ENCODE data around the gene DRAXIN.

DRAXIN gene

GRCh38 chr1:11691302-11691914 lies at the start of gene DRAXIN:
TSS of gene DRAXIN (plus strand) at chr1:11691710. CDS start at chr1:11706259, 14,549 bp downstream.
- no peak for DNase-seq

- no peak for DNase-seq
Observed at GRCh38 chr1:11641776-11642305, 49.7 kb upstream of the DRAXIN start.

- peak; percentile 83 for DNase-seq
Observed at GRCh38 chr1:11642418-11643017, 49.0 kb upstream of the DRAXIN start.

DNA sequence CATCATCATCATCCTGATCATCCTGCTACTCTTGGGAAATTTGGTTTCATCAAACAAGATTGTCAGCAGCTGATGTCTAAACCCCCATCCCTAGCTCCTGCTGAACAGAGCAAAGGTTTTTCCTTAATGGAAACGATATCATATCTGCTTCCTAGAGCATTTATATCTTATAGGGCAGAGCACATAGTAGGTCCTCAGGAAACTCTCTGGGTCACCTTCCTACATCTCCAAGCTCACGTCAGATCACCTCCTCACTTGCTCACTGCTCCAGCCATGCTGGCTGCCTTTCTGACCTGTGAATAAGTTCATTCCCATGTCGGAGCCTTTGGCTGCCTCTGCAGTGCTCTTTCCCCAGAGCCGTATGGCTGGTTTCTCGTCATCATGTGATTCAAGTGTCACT lies 47.7 kb upstream of the DRAXIN start:
- DNase-seq: no peak

GRCh38 chr1:11645270-11645669 lies 46.2 kb upstream of the DRAXIN start:
- no peak for DNase-seq

DNA sequence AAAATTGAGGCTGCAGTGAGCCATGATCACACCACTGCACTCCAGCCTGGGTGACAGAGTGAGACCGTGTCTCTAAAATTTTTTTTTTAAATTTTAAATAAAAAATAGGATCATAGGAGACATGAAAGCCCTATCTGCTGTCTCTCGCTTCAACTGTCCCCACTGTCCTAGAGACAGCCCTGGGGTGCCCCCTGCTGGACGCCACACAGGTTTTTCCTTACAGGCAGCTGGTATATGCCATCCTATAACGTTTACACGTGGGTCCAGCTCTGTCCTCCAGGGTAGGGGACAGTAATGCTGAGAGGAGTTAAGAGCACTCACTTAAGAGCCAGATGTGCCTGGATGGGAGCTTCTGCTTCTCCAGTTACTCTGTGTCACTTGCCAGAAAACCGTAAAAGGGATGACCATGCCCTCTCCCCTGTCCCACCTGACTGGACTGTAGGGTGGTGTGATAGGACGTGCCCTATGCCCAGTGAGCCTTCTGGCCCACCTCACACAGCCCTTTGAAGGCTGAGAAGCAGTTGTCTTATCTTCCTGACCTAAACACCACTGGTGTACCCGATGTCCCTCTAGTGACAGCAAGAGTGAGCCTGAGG lies 45.7 kb upstream of the DRAXIN start:
- peak; percentile 92 for DNase-seq

- DNase-seq: no peak
Observed at GRCh38 chr1:11646317-11646716, 45.2 kb upstream of the DRAXIN start.

- no peak for DNase-seq
Observed at GRCh38 chr1:11647333-11647732, 44.2 kb upstream of the DRAXIN start.

DNA sequence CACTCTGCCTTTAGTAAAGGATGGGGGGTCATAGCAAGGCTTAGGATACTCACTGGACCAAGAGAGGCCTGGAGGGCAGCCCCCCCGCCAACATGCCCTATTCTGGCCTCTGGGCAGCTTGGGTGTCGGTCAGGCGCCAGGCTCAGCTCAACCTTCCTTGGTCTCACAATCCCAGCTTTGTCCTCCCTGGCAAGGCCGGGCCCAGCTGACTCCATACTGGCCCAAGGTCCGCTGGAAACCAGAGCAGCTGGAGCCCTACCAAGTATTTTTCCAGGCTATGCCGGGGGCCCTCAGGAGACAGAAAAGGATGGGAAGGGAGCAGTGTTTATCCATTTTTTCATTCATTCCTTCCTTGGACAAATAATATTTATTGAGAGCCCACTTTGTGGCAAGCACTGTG lies 43.5 kb upstream of the DRAXIN start:
- no peak for DNase-seq

- peak; percentile 72 for DNase-seq
Observed at GRCh38 chr1:11648732-11649158, 42.8 kb upstream of the DRAXIN start.

GRCh38 chr1:11649237-11649623 lies 42.3 kb upstream of the DRAXIN start:
- no peak for DNase-seq

DNA sequence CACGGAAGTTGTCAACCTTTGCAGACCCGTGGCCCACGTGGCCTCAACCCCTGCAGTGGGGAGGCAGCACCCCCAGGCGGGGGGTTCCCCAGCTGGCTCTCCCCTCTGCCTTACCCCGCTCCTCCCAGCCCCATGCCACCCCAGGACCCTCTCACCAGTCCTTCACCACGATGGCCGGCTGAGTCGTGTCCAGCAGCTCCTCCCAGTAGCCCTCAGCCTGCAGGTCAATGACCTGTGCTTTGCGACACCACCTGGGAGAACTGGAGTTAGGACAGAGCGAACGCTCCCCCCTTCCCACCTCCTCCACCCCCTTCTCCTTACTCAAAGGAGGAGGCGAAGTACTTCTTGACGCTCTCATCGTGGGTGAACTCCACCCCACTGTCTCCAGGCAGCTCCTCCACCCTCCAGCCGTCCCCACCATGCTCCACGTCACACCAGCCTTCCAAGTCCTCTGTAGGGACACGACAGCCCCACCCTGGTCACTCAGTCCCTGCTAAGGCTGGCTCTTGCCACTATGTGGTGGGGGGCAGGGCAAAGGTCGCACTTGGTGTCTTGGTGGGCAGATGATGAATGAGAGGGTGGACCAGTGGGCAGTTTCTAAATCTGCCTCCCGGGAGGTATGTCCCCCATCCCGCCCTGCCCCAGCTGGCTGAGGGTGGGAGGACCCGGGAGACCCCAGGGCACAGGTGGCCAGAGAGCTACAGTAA lies 41.7 kb upstream of the DRAXIN start:
- DNase-seq: no peak

DNA sequence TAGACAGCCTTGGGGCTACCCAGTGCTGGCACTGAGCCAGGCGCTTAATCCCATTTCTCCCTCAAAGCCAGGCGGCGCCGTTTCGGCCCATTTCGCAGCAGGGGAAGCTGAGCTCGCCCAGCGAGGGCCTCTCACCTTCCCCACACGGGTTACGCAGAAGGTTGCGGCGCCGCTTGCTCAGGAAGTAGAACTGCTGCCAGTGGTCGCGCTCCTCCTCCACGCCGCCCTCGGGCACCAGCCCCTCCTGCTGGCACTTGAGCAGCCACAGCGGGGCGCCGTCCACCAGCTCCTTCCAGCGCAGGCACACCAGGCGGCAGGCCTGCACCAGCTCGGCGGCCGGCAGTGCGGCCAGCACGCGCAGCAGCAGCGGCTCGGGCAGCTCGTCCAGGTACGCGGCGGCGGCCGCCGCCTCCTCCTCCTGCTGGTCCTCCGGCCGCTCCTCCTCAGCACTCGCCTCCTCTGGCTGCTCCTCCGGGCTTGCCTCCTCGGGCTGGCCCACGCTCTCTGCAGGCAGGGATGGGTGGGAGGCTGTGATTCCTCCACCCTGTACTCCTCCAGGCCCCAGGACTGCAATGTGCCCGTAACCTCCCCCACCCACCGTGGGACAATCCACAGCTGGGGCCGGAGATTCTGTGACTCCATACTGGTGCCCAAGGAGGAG lies 41.0 kb upstream of the DRAXIN start:
- DNase-seq: peak; percentile 88

DNA sequence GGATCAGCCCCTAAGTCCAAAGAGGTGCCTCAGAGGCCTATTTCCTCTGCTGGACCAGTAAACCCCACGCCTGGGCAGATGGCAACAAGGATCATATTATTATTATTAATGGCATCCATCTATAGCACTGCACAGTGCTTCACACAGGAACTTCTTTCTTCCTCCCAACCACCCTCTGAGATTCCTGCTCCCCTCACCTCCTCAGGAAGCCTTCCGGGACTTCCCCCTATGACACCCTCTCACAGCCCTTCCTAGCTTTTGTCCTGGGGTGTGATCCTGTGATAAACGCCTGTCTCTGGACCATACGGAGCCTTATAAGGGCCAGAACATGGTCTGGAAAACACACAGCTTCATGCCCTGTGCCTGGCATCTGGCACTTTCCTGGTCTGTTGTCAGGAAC lies 40.5 kb upstream of the DRAXIN start:
- DNase-seq: no peak

GRCh38 chr1:11652203-11652780 lies 39.2 kb upstream of the DRAXIN start:
- no peak for DNase-seq

DNA sequence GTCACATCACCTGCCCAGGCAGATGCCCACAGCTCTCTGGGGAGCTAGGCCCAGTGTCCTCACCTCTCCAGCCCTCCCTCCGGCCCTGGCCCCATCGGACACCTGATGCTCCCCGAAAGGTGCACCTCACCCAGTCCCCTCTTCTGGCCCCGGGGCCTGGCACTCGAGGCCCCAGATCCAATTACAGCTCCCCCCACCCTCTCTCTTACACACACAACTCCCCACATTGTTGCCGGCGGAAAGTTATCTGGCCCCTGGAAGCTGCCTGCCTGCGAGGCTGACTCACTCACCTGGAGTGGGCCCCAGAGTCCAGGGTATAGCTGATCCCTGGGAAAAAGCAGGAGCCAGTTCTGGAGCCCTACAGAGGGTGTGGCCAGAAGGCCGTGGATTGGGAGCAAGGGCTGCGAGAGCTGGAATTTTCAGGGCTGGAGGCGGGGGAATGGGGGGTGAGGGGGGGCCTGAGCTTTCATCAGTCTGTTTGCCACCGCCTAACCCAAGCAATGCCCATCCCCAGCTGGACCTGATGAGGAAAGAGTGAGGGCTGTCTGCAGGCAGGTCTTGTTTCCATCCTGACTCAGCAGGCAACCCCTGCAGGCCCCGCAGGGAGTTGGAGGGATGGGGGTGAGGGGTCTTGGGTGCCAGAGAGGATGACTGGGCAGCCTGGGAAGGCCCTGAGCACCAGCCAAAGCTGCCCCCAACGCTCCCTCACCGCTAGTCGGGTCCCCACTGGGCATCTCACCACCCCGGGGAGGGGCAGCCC lies 38.2 kb upstream of the DRAXIN start:
- DNase-seq: no peak

GRCh38 chr1:11653861-11654136 lies 37.7 kb upstream of the DRAXIN start:
- no peak for DNase-seq

DNA sequence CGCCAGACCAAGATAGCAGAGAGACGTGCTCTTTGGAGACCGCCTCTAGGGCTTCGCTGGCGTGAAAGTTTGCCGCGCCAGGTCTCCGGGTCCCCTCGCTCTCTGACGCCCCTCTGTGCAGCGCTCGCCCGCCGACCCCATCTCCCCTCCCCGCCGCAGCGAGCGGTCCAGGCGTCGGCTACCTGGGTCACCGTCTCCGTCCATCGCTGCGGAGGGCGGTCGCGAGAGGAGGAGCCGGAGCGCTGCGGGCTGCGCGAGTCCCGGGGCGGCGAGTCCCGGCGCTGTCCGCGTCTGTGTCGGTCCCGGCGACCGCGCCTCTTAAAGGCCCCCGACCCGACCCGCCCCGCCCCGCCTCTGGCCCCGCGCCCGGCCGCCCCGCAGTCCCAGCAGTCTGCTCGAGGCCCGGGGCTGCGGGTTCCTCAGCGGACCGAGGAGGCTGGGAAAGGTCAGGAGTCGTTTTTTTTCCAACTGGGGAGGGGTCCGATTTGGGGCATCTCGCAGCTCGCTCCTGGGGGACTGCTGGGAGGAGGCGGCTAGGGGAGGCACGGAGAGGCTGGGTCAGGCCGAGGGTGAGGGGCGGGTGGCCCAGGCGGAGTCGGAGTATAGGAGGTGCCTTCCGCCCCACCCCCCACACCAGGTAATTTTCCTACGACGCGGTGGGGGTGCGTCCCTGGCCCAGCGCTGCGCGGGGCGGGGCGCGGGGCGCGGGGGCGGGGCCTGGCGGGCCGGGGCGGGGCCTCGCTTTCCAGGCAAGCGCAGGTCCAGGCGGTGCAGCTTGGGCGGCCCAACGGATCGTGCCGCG lies 37.2 kb upstream of the DRAXIN start, which contains the start of the genes FBXO2 and FBXO44:
Gene FBXO2, minus strand, starts transcription at position 293 of the 802 bp plus-strand sequence. Its CDS starts 89 bp downstream, at position 204.
Gene FBXO44, plus strand, starts transcription at position 741 of the 802 bp plus-strand sequence. CDS start 959 bp downstream, outside the sequence.
- peak; percentile 78 for DNase-seq

GRCh38 chr1:11654939-11655808 lies 36.3 kb upstream of the DRAXIN start:
- no peak for DNase-seq

DNA sequence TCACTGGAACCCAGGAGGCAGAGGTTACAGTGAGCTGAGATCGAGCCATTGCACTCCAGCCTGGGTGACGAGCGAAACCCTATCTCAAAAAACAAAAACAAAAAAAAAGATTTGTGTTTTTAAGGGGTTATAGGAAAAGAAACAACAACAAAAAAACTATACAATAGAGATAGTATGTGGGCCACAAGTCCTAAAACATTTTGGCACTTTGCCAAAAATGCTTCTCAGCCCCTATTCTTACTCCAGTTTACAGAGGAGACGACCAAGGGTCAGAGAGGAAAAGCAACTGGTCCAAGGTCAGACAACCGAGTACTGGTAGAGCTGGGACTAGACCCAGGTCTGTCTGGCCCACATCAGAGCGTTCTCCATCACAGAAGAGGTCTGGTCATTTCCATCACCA lies 33.9 kb upstream of the DRAXIN start:
- DNase-seq: no peak
